D341Med (cell line): ENCODE results near the gene CITED2.
"Not testable (repeated sequence)": the region's sequence is repeated elsewhere in the genome, so short reads cannot be mapped to it uniquely, and the experiment has no call there.

Source experiments
- DNase-seq: peaks from one replicate; pipeline ENCODE4 v3.0.0; 2012; ENCODE audit warnings: low spot score

Gene CITED2

DNA sequence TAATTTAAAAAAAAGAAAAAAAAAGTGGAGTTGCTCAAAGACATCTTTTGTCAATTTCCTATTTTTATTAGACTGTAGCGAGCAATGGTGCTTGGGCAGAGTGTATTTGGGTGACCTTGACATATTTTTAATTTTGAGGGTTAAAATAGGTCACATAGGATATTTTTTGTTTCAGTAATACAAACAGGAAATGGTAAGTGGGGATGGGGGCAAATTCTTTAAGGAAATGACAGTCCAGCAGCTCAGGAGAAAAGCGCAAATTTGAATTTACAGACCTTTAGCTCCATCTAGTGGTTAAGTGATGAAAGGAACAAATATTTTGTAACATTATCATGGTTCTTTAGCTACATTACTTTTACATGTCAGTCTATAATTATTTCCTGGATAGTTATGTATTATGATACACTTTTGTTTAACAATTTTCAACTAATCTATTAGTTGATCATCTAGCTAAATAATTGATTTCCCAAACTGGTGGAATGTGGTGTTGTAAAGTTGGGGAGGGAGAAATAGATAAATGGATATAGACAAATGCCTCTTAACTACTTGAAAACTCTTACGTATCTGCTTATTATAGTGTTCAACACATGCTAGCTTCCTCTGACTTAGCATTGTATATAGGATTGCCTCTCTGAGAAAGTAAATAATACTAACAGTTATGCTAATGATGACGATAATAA is 10.0 kb downstream of the CITED2 start:
- peak; percentile 40 for DNase-seq

GRCh38 chr6:139363797-139364196 is 10.7 kb downstream of the CITED2 start:
- not testable (repeated sequence) for DNase-seq

DNA sequence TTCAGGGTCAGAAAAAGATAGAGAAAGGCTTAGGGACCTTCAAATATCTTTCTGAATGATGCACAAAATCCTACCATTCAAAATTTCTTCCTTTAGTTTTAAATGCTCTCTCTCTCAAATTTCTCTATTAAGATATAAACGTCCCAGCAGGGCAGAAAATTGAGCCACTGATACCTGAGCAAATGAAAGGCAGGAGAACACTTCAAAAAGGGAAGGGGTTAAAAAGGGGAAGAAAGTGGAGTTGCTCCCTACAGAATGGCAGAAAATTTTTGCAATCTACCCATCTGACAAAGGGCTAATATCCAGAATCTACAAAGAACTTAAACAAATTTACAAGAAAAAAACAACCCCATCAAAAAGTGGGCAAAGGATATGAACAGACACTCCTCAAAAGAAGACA is 11.3 kb downstream of the CITED2 start:
- DNase-seq = not testable (repeated sequence)

- DNase-seq = no peak
Measured at GRCh38 chr6:139361211-139361610, 13.2 kb downstream of the CITED2 start.

DNA sequence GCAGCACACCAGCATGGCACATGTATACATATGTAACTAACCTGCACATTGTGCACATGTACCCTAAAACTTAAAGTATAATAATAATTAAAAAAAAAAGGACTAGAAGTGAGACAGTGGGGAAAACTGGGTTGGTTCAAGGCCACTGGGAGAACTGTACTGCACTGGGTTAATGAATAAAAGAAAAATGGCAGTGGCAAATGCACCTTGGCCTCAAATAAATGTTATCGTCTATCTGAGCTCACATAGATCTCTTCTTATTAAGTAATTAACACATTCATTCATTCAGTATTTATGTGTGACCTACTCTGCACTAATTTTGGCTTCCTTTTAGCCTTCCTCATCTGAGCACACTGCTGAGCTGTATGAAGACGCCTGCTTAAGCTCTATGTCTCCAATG is 17.5 kb downstream of the CITED2 start:
- no peak for DNase-seq

- DNase-seq = no peak
Measured at GRCh38 chr6:139355777-139356445, 18.5 kb downstream of the CITED2 start.

DNA sequence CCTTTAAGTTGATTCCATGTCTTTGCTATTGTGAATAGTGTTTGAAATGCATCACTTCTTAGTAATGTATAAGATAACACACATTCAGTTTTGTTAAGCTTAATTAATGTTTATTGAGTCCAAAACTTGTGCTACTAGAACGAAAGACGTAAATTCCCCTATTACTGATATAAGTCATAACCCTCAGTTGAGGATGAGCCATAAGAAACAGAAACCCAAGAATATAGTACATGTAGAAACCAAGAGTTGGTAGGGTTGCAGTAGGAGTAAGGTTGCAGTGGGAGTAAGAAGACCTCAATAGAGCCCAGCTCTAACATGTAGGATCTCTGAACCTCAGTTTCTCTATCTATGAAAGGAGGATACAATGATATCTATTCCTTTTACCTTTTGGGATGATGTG is 19.3 kb downstream of the CITED2 start:
- DNase-seq = no peak

GRCh38 chr6:139354189-139354588 is 20.3 kb downstream of the CITED2 start:
- DNase-seq = no peak

GRCh38 chr6:139349464-139350020 is 24.9 kb downstream of the CITED2 start:
- DNase-seq = no peak

- DNase-seq = no peak
Measured at GRCh38 chr6:139346392-139346791, 28.1 kb downstream of the CITED2 start.

DNA sequence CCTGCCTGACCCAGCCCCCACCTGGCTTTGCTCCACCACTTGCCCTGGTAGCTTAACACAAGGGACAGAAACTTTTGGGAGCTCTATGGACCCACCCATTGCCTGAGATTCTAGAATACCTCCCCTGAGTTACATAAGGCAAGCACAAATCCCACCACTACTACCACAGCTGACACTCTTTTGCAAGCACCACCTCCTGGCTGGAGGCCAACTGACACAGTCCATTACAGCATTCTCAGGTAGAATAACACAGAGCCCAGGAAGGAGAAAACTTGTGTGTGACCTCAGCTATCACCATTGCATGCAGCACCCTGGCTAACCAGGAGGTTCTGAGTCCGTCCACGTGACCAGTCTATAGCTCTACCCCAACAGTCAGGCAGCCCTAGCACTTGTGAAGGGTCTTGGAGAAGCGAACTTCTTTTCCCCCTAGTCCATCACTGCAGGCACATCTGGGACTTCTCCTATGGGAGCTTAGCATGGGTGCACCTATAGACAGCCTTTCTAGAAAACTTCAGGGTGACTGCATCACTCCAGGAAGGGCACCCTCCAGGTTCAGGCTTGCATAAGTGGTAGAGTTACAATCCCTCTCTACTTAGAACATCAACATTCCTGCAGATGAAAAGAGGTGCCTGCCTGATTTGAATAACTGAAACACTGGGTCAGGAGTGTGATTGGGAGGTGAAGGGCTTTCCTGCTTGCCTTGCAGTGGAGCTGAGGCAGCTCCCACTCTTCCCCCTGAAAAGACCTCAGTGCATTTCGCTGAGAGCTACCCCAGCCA is 30.1 kb downstream of the CITED2 start:
- DNase-seq = no peak

GRCh38 chr6:139343052-139343750 is 31.2 kb downstream of the CITED2 start:
- DNase-seq = no peak

DNA sequence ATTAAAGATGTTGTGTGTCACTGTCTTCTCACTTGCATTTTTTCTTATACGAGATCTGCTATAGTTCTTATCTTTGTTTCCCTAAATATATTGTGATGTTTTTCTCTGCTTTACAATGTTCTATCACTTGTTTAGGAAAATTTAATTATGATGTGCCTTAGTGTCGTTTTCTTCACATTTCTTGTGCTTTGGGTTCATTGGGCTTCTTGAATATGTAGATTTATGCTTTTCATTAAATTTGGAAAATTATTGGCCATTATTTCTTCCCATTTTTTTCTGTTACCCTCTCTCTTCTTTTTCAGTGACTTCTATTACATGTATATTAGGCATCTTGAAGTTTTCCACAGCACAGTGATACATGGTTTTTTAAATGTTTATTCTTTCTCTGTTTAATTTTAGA is 33.4 kb downstream of the CITED2 start:
- DNase-seq = no peak

GRCh38 chr6:139338795-139339194 is 35.7 kb downstream of the CITED2 start:
- no peak for DNase-seq

GRCh38 chr6:139337830-139338229 is 36.6 kb downstream of the CITED2 start:
- no peak for DNase-seq

DNA sequence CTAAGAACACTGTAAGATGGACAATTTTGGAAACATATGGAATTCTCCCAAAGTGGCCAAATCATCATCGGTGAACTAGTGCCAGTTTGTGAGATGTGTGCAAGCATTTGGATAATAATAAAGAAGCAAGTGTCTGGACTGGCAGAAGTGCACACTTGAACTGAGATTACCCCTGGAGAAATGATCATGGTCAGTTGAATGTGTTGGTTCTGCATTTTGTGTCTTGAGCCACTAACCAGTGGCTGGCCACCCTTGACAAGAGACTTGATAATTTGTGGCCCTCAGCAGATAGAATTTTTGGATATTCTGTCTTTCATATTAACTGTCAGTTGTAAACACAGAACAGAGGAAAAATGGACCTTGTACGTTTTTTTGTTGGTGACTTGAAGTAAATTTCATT is 37.4 kb downstream of the CITED2 start:
- no peak for DNase-seq

DNA sequence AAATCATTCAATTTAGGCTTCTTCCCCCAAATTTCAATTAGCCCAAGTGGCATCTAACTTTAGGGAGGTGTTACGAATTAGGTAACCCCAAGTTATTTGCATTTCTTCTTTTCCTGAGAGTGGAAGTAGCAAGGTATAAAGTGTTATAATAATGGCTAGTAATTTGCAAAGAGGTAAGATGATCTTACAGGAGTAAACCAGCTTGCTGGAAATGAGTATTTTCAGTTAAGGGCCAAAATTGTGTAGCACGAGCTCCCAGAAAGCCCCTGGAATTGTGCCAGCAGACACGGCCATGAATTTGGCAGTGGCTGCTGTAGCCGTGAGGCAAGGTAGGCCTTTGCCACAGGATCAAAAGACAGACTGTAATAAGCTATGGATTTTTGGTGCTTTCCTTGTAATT is 38.0 kb downstream of the CITED2 start:
- DNase-seq = no peak

DNA sequence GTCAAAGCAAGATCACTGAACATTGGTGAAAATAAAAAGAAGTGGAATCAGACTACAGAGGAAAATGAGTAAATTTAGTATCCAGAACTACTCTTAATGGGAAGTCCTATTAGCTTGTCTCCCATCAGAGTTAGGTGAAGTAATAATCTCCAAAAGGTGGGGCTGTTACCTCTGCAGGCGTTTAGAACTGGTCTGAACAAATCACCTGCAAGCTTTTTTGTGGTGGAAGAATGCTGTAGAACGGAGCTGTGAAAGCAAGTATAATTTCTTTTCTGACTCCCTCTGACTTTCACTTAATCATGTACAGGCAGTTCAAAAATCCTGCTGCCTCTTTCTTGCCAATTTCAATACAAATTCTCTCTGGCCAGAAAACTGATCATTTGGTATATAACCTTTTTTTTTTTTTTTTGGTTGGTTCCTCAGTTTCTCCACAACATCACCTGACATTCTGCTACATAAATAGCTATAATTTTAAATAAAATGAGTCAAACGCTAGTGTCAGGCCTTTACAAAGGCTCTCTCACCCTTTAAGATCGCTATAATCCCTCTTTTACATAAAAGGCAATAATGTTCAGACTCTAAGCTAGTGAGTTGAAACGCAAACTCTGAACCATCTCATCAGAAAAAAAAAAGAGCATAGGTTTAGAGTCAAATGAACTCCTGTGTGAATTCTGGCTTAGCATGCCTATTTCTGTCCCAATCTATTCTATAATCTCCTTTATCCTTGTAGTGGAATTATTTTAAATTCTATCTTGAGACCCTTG is 38.8 kb downstream of the CITED2 start:
- no peak for DNase-seq

DNA sequence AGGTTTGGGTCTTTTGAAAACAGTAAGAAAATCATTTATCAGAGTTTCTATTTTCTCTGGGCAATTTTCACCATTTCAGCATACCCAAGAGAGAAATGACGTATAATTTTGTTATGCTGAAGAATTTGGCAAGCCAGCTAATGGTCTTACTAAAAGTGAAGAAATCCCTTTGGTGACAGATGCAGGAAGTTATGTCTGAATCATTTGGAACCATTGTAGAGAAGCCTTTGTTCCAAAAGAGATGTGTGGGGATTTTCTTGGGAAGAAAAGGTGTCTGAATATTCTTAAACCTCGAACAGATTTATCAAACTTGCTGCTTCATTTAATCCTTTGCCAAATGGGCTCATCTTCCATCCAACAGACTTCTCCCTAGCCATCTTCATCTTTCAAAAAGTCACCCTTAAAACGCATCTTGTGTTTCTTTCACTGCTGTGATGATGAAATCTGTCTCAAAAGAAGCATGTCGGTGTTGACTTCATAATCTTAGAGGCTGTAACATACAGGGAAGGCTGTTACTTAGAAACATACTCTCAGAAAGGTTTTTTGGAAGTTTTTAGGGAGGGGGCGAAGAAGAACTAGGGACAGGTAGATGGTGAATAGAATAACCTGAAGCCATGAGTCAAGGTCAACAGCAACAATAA is 39.5 kb downstream of the CITED2 start:
- DNase-seq = no peak

DNA sequence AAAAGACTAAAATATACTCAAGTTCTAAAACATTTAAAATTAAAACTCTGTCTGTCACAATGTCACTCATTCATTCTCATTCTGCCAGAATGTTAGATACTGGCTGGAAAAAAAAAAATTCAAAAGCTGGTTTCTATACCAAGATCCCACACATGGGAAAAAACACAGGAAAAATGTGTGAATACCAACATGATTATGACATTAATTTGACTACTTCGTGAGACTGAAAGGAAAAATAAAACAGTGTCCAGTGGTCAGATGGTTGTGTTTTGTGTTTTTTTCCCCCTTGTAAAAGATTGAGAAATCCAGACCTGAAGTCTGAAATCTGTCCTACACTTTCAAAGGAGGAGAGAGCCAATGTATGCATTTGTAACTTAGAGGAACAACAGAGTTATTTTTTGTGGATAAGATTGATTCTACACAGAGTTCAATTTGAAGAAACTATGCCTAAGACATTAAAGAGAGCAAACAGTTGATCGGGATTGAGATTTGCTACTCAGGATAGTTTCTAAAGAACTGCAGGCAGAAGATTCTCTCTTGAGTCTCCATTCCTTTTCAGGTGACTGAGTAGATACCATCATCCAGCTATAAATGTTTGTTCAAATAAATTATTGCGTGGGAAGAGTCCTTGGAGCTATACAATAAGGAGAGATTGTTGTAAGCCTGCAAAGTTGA is 43.5 kb downstream of the CITED2 start:
- DNase-seq = no peak
